GM21717 (cell line): ENCODE results near the gene GRIP2.

Source experiments
- ATAC-seq: cut with Tn5 transposase; IDR thresholded peaks from one replicate; pipeline ENCODE4 v1.9.1; 2021; ENCODE audit warnings: mild to moderate bottlenecking, moderate library complexity; ENCODE audit not compliant: unreplicated experiment

GRIP2 gene

DNA sequence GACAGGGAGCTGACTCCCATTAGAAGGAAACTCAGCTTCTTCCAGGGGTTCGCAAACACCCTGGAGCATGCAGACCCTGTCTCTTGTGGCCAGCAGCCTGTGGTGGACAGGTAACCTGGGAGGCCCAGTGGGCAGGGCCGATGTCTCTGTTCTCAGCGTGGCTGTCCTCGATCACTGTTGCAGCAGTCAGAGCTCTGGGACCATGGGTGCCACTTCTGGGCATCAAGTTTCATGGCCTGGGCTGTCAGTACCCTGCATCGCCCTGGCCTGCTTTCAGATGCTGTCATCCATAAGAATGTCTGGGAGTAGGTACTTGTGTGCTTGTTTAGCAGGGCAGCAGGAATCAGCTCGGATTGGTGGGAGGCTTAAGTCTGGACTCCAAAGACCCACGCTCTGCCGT lies 83.3 kb downstream of the GRIP2 start:
- ATAC-seq = no peak

DNA sequence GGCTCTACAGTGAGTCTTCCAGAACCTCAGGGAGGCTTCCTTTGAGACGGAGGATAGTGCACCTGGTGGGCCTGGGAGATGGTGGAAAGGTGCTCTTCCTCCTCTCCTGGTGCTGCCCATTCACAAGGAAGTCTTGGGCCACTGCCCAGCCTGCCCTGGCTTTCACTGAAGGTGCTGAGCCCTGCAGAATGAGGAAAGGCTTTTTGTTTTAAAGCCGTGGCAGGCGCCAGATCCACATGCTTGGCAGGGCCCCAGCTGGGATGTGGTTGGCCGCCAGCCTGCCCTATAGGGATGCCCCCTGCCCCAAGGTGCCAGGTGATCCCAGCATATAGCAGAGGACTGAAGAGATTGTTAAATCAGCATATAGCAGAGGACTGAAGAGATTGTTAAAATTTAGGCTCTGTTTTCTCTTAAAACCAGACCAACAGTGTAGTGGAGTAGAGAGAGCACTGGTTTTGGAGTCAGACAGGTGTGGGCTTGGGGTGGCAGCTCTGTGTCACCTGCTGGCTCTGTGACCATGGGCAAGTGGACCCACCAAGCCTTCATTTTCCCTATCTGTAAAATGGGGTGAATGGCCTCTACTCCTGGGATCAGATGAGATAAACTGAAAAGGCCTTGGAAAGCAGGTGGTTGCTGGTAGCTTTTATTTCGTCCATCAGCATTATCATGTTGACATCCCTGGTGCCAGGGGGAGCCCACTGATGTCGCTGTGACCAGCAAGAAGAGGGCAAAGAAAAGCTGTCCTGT lies 84.4 kb downstream of the GRIP2 start:
- no peak for ATAC-seq

DNA sequence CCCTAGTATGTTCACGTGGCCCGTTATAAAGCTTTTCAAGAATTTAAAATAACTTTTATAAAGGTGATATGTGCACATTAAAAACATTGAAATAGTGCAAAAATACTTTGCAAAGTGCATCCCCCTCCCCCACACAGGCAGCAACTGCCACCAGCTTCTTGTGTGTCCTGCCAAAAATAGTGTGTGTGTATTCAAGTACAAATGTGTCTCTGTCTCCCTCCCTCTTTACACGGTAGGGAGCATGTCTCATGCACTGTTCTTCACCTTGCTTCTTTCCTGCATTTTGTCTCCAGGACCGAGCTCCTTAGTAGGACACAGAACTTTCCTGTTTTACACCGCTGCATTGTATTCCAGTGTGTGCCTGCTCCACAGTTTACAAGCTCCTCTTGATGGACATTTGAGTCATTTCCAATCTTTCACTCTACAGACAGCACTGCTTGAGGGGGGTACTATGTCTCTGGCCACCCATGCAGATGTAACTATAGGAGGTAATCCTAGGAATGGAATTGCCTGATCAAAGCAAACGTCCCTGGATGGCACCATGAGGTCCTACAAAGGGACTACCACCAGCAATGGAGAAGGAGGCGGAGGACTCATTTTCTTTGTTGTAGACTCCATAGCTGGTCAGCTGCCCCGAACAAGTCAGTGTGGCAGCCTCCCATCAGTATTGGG lies 85.4 kb downstream of the GRIP2 start:
- no peak for ATAC-seq

DNA sequence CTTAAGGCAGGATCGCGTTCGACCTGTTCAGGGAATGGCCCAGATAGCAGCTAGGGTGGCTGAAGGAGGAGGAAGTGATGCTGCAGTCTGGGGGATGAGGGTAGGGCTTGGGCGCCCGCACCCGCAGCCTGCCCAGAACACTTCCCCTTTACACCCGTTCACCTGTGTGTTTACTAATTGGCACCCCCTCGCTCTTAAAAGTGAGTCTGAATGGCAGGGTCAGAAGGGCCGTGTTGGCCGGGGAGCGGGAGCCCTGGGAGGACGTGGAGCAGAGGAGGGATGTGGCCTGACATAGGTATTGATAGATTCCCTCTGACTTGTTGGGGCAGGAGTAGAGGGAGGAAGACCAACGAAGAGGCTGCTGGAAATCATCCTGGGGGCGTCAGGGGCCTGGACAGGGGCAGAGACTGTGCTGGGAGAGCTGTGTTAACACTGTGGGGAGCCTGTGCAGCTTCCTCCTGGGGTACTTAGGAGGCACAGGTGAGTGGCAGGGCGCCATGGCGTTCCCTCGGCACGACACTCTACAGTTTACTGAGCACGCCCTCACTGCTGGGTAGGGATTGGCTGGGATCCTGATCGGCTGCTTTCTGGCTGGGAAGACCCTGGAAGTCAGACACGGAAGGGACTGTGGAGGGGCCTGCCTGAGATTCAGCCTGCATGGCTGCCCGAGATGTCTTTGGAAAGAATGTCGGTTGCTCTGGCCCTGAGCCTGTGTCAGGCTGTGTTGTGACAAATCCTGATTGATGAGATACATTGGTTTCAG lies 86.1 kb downstream of the GRIP2 start:
- no peak for ATAC-seq

DNA sequence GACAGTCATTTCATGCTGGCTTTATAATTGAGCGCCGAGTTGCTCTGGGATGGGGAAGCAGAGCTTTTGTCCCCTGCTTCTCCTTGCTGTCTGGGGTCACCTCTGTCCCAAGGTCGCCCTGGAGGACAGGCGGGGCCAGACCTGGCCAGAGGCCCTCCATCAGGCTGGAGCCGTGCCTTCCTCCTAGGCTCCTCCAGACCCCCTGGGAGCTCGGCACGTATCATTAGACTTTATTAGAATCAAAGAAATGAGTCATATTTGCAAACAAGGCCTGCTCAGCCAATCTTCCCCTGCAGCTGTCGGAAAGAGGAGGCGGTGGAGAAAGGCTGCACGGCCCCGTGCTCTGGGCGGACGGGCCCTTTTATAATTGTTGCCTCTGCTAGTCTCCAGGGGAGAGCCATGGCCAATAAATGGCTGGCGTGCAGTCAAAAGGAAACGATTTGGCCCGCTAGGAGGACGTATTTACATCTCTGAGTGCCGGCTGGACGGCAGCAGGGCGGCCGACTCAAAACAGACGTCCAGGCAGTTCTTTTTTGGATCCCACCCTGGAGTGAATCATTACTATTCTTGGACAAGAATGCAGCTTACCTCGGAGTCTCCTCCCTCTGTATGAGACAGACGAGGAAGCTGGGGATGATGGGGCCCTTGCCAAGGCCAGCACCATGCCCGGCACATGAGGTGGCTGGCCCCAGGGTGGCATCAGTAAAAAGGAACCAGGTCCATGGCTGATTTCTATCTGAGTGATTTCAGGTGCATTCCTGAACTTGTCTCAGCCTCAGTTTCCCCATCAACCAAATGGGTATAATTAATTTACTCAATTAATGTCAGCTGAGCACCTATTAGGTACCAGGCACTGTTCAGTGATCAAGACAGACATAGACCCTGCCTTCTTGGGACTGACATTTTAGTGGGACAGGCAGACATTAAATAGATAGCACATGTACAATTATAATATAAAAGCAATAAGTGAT lies 87.1 kb downstream of the GRIP2 start:
- no peak for ATAC-seq

DNA sequence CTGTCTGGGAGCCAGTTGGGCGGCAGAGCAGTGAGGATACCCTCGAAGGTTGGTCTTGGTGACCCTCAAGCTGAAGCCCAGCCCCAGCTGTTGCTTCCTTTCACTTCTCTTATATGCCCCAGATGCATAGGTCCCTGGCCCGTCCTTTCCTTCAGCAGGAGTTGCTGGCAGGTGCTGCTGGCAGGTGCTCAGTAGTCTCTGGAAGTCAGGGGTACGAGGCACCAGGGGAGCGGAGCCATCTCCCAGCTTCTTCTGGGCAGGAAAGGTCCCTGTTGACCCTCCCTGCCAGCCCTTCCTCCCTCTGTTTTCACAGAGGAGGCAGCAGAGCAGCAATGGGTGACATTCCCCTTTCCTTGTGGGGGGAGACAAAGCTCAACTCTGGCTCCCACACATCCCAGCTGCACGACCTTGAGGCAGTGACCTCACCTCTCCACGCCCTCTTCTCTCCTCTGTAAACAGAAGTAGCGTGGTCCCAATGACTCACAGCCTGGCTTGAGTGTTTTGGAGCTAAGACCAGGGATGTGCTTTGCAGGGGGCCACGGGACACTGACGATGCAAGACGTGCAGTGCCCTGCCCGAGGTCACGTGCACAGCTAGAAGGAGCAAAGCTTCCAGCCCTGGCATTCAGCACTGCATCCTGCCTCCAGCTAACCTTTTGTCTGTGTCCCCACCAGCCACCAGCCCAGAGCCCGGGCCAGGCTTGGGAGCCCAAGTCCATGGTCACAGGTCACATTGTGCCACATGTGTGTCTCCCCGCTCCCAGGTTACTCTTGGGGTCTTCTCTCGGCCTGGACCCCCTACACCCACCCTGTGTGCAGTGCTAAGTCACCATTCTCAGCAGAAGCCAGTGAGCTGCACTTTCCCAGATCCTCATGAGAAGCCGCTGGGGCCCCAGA lies 88.0 kb downstream of the GRIP2 start:
- no peak for ATAC-seq

DNA sequence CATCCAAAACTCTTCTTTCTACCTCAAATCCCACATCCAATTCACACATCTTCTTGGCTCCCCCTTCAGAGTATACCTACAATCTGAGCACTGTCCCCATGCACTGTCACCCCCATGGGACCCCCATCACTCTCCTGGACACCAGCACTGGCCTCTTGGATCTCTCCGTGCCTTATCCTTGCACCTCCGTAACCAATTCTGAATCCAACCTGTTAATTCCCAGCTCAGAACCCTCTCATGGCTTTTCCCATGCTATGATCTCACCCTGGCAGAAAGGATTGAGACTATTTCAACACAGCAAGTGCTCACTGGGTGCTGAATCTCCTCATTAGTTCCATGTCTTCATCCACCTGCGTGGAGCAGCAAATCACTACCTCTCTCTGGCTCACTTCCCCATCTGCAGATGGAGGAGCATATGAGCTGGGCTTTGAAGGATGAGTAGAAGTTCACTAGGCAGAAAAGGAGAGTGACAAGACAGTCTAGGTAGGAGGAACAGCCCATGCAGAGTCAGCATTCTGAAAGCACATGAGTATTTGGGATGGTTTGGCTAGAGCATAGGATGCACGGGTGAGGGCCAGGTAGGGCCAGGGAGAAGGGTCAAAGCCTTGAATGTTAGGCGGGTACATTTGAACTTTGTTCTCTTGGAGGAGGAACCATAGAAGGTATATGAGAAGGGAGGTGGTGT lies 89.1 kb downstream of the GRIP2 start:
- ATAC-seq = no peak

DNA sequence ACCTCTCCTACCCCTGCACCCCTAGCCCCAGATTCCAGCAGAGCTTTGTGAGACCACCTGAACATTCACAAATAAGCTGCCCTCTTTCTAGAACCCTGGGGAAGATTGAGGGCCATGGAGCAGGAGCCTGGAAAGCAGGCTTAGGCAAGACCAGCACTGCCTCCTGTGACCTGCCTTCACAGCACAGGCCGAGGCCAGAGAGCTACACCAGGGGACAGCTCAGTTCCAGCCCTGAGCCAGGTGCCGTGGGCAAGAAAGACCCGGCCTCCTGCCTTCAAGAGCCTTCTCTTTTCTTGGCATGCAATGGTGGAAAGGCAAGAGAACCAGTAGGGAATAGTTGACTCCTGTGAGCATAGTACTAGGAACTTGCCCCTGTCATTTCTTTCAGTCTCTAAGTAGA lies 89.6 kb downstream of the GRIP2 start:
- ATAC-seq = no peak

DNA sequence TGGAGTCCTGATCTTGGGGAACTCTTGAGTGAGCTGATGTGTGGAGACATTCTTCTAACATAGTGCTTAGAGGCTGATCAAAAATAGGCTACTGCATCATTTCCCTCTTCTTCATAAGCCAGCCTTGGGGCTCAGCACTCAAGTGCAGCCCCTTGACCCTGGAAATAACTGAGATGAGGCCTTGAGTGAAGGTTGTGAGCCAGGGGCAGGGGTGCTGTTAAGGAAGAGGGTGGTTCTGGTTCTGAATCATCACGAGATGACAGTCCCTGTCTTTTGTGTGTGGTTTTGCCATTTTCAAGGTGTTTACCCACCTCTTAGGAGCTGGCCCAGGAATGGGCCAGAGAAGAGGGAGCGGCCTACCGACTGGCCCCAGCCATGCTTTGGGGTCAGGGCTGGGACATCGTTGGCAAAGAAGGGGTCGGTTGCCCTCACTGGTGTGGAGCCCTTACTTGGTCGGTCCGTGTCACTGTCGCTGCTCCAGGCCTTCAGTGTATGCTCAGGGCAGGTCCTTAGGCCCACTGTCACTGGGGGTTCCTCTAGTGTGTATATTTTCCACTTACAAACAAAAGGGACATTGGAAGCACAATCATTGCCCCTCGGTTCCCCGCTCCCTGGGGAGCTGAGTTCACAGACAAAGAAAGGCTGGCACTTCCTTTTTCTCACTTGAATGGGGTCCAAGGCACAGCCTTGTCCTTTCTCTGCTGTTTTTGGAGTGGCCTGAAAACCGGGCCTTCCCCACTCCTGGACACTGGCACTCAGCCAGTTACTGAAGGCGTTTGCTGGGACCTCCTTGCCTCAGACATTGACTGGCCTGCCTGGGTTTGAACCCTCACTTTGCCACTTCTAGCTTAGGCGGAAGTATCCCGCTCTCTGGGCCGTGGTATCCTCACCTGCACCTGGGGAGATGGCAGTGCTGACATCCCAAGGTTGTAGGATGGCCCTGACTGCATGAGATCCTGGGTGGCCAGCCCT lies 91.1 kb downstream of the GRIP2 start:
- ATAC-seq = no peak

DNA sequence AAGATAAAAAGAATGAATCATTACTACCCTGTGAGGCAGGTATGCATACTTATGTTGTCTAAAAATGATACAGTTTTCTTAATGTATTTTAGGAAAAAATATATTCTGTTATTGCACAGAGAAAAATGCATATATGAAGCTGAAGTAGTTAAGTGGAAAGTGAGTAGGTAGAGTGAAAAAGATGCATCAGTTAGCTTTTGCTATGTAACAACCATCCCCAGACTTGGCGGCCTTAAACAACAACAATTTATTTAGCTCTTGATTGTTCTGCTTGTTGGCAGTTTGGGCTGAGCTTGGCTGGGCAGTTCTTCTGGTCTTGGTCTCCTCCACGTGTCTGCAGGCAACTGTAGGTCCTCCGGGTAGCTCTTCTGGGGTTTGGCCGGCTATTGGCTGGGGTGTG lies 92.1 kb downstream of the GRIP2 start:
- ATAC-seq = no peak

DNA sequence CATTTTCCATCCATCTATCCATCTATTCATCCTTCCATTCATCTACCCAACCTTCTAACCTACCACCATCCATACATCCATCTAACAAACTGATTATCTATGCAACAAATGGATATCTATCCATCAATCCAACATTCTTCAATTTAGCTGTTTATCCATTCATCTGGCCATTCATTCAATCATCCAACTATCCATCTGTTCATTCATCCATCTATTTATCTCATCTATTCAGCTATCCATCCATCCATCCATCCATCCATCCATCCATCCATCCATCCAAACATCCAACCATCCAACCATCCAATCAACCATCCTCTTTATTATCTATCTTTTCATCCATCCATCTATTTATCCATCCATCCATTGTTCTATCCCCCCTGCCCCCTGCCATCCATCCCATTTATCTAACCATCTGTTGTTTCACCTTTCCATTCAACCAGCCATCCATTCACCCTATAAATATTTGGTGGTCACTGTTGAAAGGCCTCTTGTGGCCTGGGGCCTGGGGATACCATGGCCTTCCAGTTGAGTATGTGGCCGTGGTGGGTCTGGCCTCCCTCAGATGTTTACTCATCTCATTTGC lies 93.1 kb downstream of the GRIP2 start:
- ATAC-seq = no peak

DNA sequence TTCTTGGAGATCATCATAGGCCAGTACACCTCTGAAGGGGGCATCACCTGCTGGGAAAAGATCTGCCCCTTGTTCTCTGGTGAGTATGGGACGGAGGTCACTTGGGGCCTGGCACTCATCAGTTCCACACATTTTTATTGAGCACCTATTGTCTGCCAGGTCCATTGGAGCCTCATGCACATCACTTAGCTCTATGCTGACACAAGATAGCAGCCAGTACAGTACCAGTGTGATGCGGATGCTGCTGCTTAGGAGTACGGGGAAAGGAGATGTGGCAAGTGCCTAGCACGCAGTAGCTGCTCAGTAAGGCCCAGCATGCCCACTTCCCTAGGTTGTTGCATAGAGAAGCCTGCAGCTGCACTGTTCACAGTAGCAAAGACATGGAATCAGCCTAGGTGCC lies 94.4 kb downstream of the GRIP2 start:
- ATAC-seq = no peak

DNA sequence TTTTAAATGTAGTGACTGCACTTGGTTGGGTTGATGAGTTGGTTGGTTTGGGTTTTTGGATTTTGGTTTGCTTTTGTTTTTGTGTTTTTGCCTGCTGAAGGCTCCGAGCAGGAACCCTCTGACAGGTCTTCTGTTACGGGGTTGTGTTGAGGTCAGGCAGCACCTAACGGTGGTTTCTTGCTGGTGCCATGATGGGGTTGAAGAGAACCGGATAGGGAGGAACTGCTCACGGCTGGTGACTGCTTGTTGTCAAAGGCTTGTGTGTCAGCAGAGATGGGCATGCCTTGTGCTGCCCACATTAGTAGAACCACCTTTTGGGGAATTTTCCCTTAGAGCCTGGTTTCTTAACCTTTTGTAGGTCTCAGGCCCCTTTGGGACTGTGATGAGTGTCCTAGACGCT lies 95.8 kb downstream of the GRIP2 start:
- ATAC-seq = no peak

DNA sequence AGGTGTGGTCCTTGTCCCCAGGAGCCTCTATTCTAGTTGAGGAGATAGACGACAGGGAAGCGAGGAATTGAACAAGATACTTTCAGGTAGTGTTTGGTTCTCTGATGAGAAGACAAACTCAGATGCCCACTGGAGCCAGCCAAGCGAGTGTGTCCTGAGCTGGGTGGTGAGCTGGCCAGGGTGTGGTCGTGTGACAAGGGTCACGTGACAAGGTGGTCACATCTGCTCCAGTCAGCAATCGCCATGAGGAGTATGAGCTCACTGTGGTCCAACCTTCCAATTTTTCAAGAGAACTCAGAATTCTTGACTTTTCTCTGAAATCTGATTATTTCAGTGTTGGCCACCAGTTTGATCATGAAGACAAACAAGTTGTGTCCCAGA lies 98.2 kb downstream of the GRIP2 start:
- no peak for ATAC-seq

DNA sequence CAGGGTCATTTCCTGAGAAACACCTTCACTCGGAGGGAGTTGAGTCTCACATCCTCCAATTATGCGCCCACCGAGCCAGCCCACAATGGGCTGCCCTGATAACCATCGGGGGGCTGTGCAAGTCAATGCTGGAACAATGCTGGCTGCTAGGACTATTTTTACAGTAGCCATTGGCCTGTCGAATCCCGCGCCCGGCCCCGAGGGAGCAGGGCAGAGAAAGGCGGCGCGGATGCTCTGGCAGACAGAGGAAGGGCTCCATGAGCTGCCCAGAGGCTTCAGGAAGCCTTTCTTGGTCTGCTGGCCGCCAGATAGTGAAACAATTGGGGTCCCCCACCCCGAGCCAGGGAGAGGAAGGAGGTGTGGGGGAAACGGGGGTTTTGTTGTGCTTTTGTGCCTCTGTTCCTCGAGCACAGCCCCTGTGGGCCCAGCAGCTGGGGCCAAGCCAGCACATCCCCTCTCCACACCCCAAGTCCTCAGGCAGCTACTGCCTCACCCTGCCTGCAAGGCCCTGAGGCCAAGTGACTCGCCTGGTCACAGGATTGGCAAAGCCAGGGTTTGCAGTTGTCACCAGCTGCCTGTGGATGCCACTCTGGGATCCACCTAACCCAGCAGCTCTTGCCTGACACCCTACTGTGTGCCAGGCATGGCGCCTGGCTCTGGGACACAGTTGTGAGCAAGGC lies 98.8 kb downstream of the GRIP2 start:
- ATAC-seq = no peak

DNA sequence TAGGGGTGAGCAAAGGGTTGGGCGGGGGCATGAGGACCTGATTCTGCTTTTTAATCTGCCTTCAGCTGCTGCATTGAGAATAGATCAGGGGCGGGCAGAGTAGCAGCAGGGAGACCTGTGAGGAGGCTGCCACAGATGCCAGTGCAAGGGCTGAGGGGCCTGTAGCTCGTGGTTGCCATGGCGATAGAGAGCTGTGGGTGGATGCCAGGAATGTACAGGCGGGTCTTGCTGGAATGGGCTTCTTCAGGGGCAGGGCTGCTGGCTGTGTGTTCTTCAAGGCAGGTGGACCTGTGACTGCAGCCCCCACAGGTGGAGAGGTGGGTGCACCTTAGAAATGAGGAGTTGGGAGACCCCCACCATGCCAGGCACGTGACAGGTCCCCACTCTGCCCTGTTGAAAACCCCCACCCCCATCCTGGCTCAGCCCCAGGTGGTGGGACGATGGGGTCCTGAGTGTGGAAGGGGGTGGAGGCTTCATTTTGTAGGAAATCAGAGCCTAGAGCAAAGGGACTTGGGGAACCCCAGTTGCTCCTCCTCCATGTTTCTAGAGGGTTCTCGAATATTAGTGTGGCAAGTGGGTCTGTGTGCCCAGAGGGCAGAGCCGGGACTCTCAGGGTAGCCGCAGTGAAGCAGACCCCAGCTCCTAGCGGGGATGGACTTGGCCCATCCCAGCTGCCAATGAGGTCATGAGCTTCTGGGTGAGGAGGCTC lies 99.5 kb downstream of the GRIP2 start:
- ATAC-seq = no peak

DNA sequence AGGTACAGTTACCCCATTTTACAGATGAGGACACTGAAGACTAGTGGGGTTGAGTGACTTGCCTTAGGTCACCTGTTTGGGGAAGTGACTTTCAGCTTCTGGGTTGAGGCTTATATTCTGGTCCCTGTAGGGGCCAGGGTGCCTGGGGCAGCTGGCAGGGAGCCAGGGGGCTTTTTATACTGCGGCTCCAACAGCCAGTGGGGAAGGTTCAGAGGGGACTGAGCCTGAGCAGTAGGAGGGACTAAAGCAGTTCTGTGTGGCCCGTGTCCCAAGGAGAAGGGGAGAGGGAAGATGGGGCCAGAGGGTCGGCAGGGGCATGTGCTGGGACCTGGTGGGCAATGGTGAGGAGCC lies 100.0 kb downstream of the GRIP2 start:
- no peak for ATAC-seq
